Liver (tissue), 9 donors: Measurements from ENCODE around the gene HES6. TPM values are rescaled to one million over a fixed set of nuclear protein-coding genes. Genes with fewer than 3 reads are reported as not detected.

Experiments
- DNase-seq: peaks from one replicate; pipeline ENCODE4 v3.0.0-alpha.2; 2017; ENCODE audit warnings: low spot score
- H3K27ac ChIP-seq, 2 donors: one replicate each; pipeline ENCODE4 v1.7.0; 2013; ENCODE audit warnings: inconsistent platforms in 2 of 2, low read length in 2 of 2, control low read depth in 1 of 2, low read depth in 1 of 2, mild to moderate bottlenecking in 1 of 2
- H3K27me3 ChIP-seq, 4 donors: one replicate each; pipeline versions ENCODE4 v1.6.1 to v1.7.0; 2013; ENCODE audit warnings: low read length in 3 of 4, inconsistent platforms in 1 of 4, mild to moderate bottlenecking in 1 of 4, moderate library complexity in 1 of 4; ENCODE audit not compliant: control insufficient read depth in 4 of 4, insufficient read depth in 4 of 4
- H3K36me3 ChIP-seq, 4 donors: one replicate each; pipeline versions ENCODE4 v1.6.1 to v1.7.0; 2013; ENCODE audit warnings: low read length in 3 of 4, mild to moderate bottlenecking in 3 of 4, low read depth in 1 of 4, moderate library complexity in 1 of 4; ENCODE audit not compliant: control insufficient read depth in 4 of 4, insufficient read depth in 3 of 4
- H3K4me1 ChIP-seq, 4 donors: one replicate each; pipeline versions ENCODE4 v1.6.1 to v1.7.0; 2013; ENCODE audit warnings: low read length in 3 of 4, mild to moderate bottlenecking in 3 of 4, moderate library complexity in 1 of 4; ENCODE audit not compliant: control insufficient read depth in 4 of 4, insufficient read depth in 4 of 4
- H3K4me3 ChIP-seq, 3 donors: one replicate each; pipeline versions ENCODE4 v1.6.1 to v1.7.0; 2013; ENCODE audit warnings: low read length in 3 of 3, control low read depth in 1 of 3, low read depth in 1 of 3, mild to moderate bottlenecking in 1 of 3
- H3K9ac ChIP-seq, 2 donors: one replicate each; pipeline ENCODE4 v1.7.0; 2013; ENCODE audit warnings: low read length in 2 of 2, mild to moderate bottlenecking in 2 of 2, moderate library complexity in 2 of 2, control low read depth in 1 of 2, low read depth in 1 of 2
- H3K9me3 ChIP-seq, 4 donors: one replicate each; pipeline versions ENCODE4 v1.6.1 to v1.7.0; 2013; ENCODE audit warnings: low read length in 3 of 4; ENCODE audit not compliant: control insufficient read depth in 4 of 4
- ATF3 ChIP-seq: IDR thresholded peaks from 2 replicates; pipeline ENCODE4 v1.6.1; 2016; ENCODE audit warnings: antibody characterized with exemption
- CTCF ChIP-seq: fragments of 150-350 bp; IDR thresholded peaks from 2 replicates; pipeline ENCODE4 v1.5.1; 2017; ENCODE audit warnings: improper control_type of control experiment, low read depth, low read length; ENCODE audit not compliant: missing input control
- EGR1 ChIP-seq, 2 donors: IDR thresholded peaks; 2 replicates each; pipeline ENCODE4 v1.6.1; 2016 to 2018; ENCODE audit warnings: antibody characterized with exemption in 2 of 2, low read depth in 2 of 2
- FOXA1 ChIP-seq: IDR thresholded peaks from 2 replicates; pipeline ENCODE4 v1.6.1; 2016; ENCODE audit warnings: antibody characterized with exemption
- FOXA2 ChIP-seq: IDR thresholded peaks from 2 replicates; pipeline ENCODE4 v1.6.1; 2016; ENCODE audit warnings: antibody characterized with exemption
- GABPA ChIP-seq, 2 donors: IDR thresholded peaks in 1 of 2; conservative IDR thresholded peaks in 1 of 2; 2 replicates each; pipeline ENCODE4 v1.6.1; 2016; ENCODE audit warnings: antibody characterized with exemption in 2 of 2, mild to moderate bottlenecking in 1 of 2, moderate library complexity in 1 of 2
- HNF4A ChIP-seq, 2 donors: conservative IDR thresholded peaks; 2 replicates each; pipeline ENCODE4 v1.6.1; 2016; ENCODE audit warnings: antibody characterized with exemption in 2 of 2, mild to moderate bottlenecking in 2 of 2
- HNF4G ChIP-seq: IDR thresholded peaks from 2 replicates; pipeline ENCODE4 v1.6.1; 2016; ENCODE audit warnings: antibody characterized with exemption
- JUND ChIP-seq, 2 donors: IDR thresholded peaks; 2 replicates each; pipeline ENCODE4 v1.6.1; 2016; ENCODE audit warnings: antibody characterized with exemption in 2 of 2
- MAX ChIP-seq: IDR thresholded peaks from 2 replicates; pipeline ENCODE4 v1.6.1; 2016; ENCODE audit warnings: antibody characterized with exemption
- NR2F2 ChIP-seq: IDR thresholded peaks from 2 replicates; pipeline ENCODE4 v1.6.1; 2016; ENCODE audit warnings: antibody characterized with exemption
- RAD21 ChIP-seq, 2 donors: IDR thresholded peaks; 2 replicates each; pipeline ENCODE4 v1.6.1; 2016; ENCODE audit warnings: antibody characterized with exemption in 2 of 2, mild to moderate bottlenecking in 2 of 2
- REST ChIP-seq: IDR thresholded peaks from 2 replicates; pipeline ENCODE4 v1.6.1; 2016; ENCODE audit warnings: antibody characterized with exemption, mild to moderate bottlenecking
- RXRA ChIP-seq, 2 donors: IDR thresholded peaks; 2 replicates each; pipeline ENCODE4 v1.6.1; 2017 to 2018; ENCODE audit warnings: antibody characterized with exemption in 2 of 2, mild to moderate bottlenecking in 1 of 2
- SP1 ChIP-seq: IDR thresholded peaks from 2 replicates; pipeline ENCODE4 v1.6.1; 2018; ENCODE audit warnings: antibody characterized with exemption, mild to moderate bottlenecking
- TAF1 ChIP-seq: conservative IDR thresholded peaks from 2 replicates; pipeline ENCODE4 v1.6.1; 2016; ENCODE audit warnings: antibody characterized with exemption, mild to moderate bottlenecking
- YY1 ChIP-seq: IDR thresholded peaks from 2 replicates; pipeline ENCODE4 v1.6.1; 2016; ENCODE audit warnings: antibody characterized with exemption, mild to moderate bottlenecking
- ZBTB33 ChIP-seq: IDR thresholded peaks from 2 replicates; pipeline ENCODE4 v1.6.1; 2016; ENCODE audit warnings: antibody characterized with exemption
- WGBS: extraction: QIAGEN DNeasy Blood & Tissue Kit; methylation state at CpG from one replicate; pipeline ENCODE4 v1.1.7; 2013; 5-methylcytosine and 5-hydroxymethylcytosine counted together
- polyA plus RNA-seq, 2 donors: library from polyadenylated mRNA; stranded (reverse) in 1 of 2; unstranded in 1 of 2; fragments of 200-250 nt in 1 of 2; fragments of >200 nt in 1 of 2; fragmentation: Nextera tagmentation in 1 of 2; extraction: Ambion mirVana in 1 of 2; gene quantifications; one replicate each; pipeline versions ENCODE4 v1.2.1 to v1.2.3, GENCODE V29; 2013 to 2015
- total RNA-seq, 2 donors: library from RNA; depleted of rRNA; stranded (reverse); fragments of >200 nt; gene quantifications; one replicate each; pipeline ENCODE4 v1.2.3, GENCODE V29; 2014
- donor health status: healthy.
- donor health status: healthy.
- donor health status: healthy.
- donor health status: healthy.
- donor health status: healthy.

Gene HES6
- total and polyA plus RNA-seq, 4 donors: 1.7 to 13.2 (median 2.6) TPM

DNA sequence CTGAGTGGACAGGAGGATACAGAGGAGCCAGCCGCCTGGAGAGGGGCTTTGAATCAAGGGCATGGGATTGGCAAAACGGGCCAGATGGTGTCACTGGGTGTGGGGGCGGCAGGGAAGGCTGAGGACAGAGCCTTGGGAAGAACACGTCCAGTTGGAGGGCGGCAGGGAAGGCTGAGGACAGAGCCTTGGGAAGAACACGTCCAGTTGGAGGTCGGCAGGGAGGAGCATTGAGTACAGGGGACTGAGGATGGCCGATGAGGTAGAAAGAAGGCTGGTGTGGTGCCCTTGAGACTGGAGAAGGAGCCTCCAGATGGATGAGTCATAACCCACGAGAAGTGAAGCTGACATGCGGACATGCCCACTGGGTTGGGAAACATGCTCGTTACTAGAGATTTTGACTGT lies 4.5 kb downstream of the HES6 start:
- DNase-seq: no peak
- Histone ChIP-seq H3K9me3 (no peaks in the 10 kb centered on the region), H3K4me3 (no peak overlapping the region), H3K9ac (no peak overlapping the region), H3K36me3 (no peaks in the 10 kb centered on the region), H3K27ac (no peak overlapping the region), H3K4me1 (peaks cover 3 to 16% (median 12%) of the 10 kb centered on the region in 4 donors), H3K27me3 (no peaks in the 10 kb centered on the region)
- 81% methylated on average over 11 of the region's 11 CpGs for WGBS
- TF ChIP-seq FOXA2: no peak
- TF ChIP-seq TAF1: no peak
- TF ChIP-seq YY1: no peak
- TF ChIP-seq REST: no peak
- TF ChIP-seq RAD21 (IDR thresholded peaks at IDR 0.05): no peak
- no peak for TF ChIP-seq ATF3
- TF ChIP-seq RXRA (IDR thresholded peaks at IDR 0.05): no peak
- TF ChIP-seq MAX: no peak
- no peak for TF ChIP-seq ZBTB33
- no peak for TF ChIP-seq HNF4G
- no peak for TF ChIP-seq HNF4A (conservative IDR thresholded peaks at IDR 0.05)
- TF ChIP-seq JUND (IDR thresholded peaks at IDR 0.05): no peak

DNA sequence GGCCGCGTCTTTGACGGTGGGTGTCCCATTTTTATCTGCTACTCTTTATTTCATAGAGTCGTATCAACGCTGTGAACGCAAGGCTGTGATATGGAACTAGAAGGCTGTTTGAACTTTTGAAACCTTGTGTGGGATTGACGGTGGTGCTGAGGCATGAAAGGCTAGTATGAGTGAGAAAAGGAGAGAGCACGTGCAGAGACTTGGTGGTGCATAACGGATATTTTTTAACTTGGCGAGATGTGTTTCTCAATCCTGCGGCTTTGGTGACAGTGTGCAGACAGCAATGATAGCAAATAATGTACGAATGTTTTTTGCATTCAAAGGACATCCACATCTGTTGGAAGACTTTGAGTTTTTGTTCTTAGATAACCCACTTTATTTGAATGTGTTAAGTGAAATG lies 6.2 kb downstream of the HES6 start:
- Histone ChIP-seq H3K27me3 (no peaks in the 10 kb centered on the region), H3K4me1 (peaks cover 0 to 11% (median 4%) of the 10 kb centered on the region in 4 donors), H3K9me3 (no peaks in the 10 kb centered on the region), H3K36me3 (no peaks in the 10 kb centered on the region), H3K9ac (no peak overlapping the region), H3K27ac (no peak overlapping the region), H3K4me3 (no peak overlapping the region)
- DNase-seq: no peak
- 82% methylated on average over 12 of the region's 12 CpGs for WGBS
- no peak for TF ChIP-seq SP1
- no peak for TF ChIP-seq EGR1 (IDR thresholded peaks at IDR 0.05; ENCODE audit: low read depth in 2 of 2)
- TF ChIP-seq NR2F2: no peak
- TF ChIP-seq FOXA2: no peak
- no peak for TF ChIP-seq ATF3
- no peak for TF ChIP-seq FOXA1
- no peak for TF ChIP-seq JUND (IDR thresholded peaks at IDR 0.05)
- no peak for TF ChIP-seq CTCF
- TF ChIP-seq RAD21 (IDR thresholded peaks at IDR 0.05): no peak
- TF ChIP-seq HNF4G: no peak
- TF ChIP-seq TAF1: no peak
- TF ChIP-seq RXRA (IDR thresholded peaks at IDR 0.05): no peak
- TF ChIP-seq YY1: no peak
- TF ChIP-seq ZBTB33: no peak
- TF ChIP-seq GABPA (IDR thresholded peaks at IDR 0.05 in 1 of 2, conservative IDR thresholded peaks at IDR 0.05 in 1 of 2): no peak
- TF ChIP-seq HNF4A (conservative IDR thresholded peaks at IDR 0.05): no peak
- no peak for TF ChIP-seq MAX
